GM10847 (cell line): ENCODE data around the gene UGT2B15.
"Not testable (repeated sequence)": the region's sequence is repeated elsewhere in the genome, so short reads cannot be mapped to it uniquely, and the experiment has no call there.

Experiments used
- POLR2A ChIP-seq: IDR thresholded peaks from 2 replicates; pipeline ENCODE4 v1.6.1; 2011; ENCODE audit not compliant: insufficient read length; ENCODE audit errors: extremely low read depth

UGT2B15 gene

GRCh38 chr4:68670479-68670939 is at the start of gene UGT2B15:
Gene UGT2B15, minus strand, starts transcription at chr4:68670652. Its CDS starts 34 bp downstream, at chr4:68670618.
- TF ChIP-seq POLR2A, result not testable (repeated sequence)

GRCh38 chr4:68719075-68719473 is 48.6 kb upstream of the UGT2B15 start:
- TF ChIP-seq POLR2A, result no peak

GRCh38 chr4:68718447-68719074 is 48.1 kb upstream of the UGT2B15 start:
- TF ChIP-seq POLR2A, result no peak

- TF ChIP-seq POLR2A, result no peak
These were observed 47.5 kb upstream of the UGT2B15 start for GRCh38 chr4:68717999-68718398.

GRCh38 chr4:68714400-68714799 is 43.9 kb upstream of the UGT2B15 start:
- no peak for TF ChIP-seq POLR2A

- no peak for TF ChIP-seq POLR2A
These were observed 41.8 kb upstream of the UGT2B15 start for GRCh38 chr4:68712207-68712606.

GRCh38 chr4:68708566-68708965 is 38.1 kb upstream of the UGT2B15 start:
- TF ChIP-seq POLR2A, result no peak

DNA sequence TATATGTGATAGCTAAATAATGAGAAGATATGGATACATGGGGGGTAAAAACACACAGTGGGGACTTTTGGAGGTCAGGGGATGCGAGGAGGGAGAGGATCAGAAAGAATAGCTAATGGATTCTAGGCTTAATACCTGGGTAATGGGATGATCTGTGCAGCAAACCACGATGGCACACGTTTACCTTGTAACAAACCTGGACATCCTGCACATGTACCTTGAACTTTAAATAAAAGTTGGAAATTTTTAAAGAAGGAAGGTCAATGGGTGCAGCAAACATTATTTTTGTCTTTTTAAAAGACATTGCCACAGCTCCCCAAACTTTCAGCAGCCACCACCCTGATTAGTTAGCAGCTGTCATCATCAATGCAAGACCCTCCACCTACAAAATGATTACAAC is 29.7 kb upstream of the UGT2B15 start:
- no peak for TF ChIP-seq POLR2A

DNA sequence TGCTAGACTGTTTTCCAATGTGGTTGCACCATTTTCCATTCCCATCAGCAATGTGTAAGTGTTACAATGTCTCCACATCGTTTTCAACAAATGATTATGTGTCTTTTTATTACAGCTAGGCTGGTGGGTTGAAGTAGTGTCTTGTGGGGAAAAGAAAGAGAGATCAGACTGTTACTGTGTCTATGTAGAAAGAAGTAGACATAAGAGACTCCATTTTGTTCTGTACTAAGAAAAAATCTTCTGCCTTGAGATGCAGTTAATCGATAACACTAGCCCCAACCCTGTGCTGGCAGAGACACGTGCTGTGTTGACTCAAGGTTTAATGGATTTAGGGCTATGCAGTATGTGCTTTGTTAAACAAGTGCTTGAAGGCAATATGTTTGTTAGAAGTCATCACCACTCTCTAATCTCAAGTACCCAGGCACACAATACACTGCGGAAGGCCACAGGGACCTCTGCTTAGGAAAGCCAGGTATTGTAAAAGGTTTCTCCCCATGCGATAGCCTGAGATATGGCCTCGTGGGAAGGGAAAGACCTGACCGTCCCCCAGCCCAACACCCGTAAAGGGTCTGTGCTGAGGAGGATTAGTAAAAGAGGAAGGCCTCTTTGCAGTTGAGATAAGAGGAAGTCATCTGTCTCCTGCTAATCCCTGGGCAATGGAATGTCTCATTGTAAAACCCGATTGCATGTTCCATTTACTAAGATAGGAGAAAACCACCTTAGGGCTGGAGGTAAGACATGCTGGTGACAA is 23.0 kb upstream of the UGT2B15 start:
- TF ChIP-seq POLR2A, result no peak

GRCh38 chr4:68691186-68691585 is 20.7 kb upstream of the UGT2B15 start:
- TF ChIP-seq POLR2A, result no peak

- TF ChIP-seq POLR2A, result no peak
These were observed 12.6 kb upstream of the UGT2B15 start for GRCh38 chr4:68683034-68683433.

- TF ChIP-seq POLR2A, result no peak
These were observed 2.7 kb upstream of the UGT2B15 start for GRCh38 chr4:68673143-68673542.

DNA sequence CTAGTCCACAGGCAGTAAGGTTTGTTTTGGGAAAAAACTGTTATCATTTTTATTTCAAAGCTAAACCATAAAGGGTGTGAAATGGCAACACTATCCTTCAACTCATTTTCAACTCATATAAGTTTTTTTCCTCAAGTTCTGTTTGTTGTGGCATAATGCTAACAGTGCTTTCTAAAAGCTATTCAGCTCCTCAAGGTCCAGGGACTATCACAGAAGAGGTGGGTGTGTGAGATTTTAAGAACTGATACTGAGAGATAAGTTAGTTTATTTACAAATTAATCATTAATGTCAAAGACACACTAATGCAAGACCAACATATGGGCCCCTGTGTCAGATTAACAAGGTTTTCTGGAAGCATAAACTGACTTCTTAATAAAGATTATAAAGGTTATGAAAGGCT is 11.8 kb downstream of the UGT2B15 start:
- no peak for TF ChIP-seq POLR2A

DNA sequence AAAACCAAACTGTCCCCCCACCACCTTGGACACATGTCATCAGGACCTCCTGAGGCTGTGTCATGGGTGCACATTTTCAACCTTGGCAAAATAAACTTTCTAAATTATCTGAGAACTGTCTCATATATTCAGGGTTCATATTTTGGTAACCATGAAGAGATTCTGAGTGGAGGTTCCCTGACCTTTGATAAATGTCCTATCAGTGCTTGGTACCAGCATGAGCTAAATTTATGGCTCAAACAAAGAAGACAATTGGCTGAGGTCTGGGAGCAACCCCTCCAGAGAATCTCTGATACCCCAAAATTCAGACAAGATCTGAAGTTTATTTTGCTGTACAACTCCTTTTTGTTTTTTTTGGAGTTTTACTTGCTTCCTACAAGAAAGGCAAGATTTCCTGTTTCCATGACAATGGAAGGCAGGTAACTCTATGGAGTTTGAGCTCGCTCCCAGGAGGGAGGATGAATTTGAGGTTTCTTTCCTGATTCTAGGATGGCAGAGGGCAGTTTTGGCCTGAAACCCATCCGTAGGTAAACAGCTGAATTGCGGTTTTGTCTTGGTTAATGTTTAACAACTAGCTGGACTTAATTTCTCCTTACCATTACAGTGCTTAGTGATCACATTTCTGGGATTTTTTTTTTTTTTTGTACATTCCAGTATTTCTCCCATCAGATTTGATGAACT is 14.5 kb downstream of the UGT2B15 start:
- no peak for TF ChIP-seq POLR2A

DNA sequence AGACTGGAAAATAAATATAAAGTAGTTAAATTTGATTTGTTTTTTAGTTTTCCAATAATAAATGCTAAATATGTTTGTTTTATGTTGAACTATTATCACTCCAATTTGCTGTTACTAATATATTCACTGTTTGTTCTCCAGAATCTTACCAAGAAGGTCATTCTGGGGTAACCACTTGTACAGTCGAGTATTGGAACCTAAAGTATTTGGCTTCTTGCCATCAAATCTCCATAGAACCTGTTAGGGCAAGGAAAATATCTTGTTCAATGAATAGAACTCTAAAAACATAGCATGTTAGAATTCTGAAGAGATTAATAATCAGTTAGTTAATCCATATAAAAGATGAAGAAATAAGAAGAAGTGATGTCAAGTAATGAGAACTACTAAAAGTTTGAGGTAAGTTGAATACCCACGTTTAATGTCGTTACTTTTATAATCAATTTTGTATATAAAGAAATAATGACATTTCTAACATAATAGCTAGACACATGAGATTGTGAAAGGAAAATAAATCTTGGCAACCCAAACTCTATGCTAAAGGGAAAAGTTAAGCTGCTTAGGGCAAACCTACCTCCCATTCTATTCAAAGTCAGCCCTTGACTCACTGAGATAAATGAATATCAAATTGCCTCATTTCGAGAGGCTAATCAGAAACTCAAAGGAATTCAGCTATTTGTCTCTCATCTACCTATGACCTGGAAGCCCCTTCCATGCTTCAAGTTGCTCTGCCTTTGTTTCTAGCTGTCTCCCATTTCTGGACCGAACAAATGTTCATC is 15.3 kb downstream of the UGT2B15 start:
- no peak for TF ChIP-seq POLR2A
